KG1 (cell line): ENCODE measurements around the gene VASH1.

ENCODE experiments used
- DNase-seq: peaks from one replicate; lab custom pipeline; 2025; lab: John Stamatoyannopoulos, UW

Gene VASH1

DNA sequence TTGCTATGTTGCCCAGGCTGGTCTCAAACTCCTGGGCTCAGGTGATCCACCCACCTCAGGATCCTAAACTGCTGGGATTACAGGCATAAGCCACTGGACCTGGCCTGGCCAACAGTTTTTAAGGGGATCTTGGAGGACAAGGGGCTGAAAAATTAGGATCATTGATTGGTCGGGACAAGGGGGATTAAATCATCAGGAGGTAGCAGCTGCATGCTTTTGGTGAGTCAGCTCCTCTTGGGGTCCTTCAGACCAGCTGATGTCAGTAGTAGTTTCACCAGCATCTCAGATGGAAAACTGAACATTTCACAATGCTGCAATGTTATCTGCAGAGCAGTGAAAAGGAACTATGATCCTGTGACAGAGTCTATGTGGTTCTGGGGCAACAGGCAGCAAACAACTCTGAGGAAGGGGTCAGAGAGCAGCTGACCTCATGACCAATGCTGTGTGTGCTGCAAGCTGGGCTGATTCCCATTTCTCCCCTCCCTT lies 71.3 kb downstream of the VASH1 start:
- DNase-seq: no peak
